HG03520 (cell line): ENCODE measurements around the gene SCN3B.

ENCODE experiments used
- ATAC-seq: cut with Tn5 transposase; IDR thresholded peaks from one replicate; pipeline ENCODE4 v1.9.1; 2021; ENCODE audit warnings: mild to moderate bottlenecking, moderate library complexity; ENCODE audit not compliant: unreplicated experiment

Gene SCN3B

GRCh38 chr11:123659311-123659710 lies 4.9 kb upstream of the SCN3B start:
- no peak for ATAC-seq

GRCh38 chr11:123653827-123654565 lies 428 bp downstream of the SCN3B start:
- no peak for ATAC-seq

- ATAC-seq: no peak
These were observed 969 bp downstream of the SCN3B start for GRCh38 chr11:123653483-123653826.

GRCh38 chr11:123652599-123652998 lies 1.8 kb downstream of the SCN3B start:
- no peak for ATAC-seq

- no peak for ATAC-seq
These were observed 3.5 kb downstream of the SCN3B start for GRCh38 chr11:123650901-123651300.

GRCh38 chr11:123645286-123645975 lies 9.0 kb downstream of the SCN3B start:
- ATAC-seq: no peak

- no peak for ATAC-seq
These were observed 12.0 kb downstream of the SCN3B start for GRCh38 chr11:123642435-123642834.

GRCh38 chr11:123641495-123641840 lies 13.0 kb downstream of the SCN3B start:
- no peak for ATAC-seq

- no peak for ATAC-seq
These were observed 13.5 kb downstream of the SCN3B start for GRCh38 chr11:123640677-123641494.

GRCh38 chr11:123640029-123640428 lies 14.4 kb downstream of the SCN3B start:
- no peak for ATAC-seq

- no peak for ATAC-seq
These were observed 24.3 kb downstream of the SCN3B start for GRCh38 chr11:123630126-123630608.

GRCh38 chr11:123628936-123629683 lies 25.3 kb downstream of the SCN3B start:
- no peak for ATAC-seq

GRCh38 chr11:123624974-123625373 lies 29.4 kb downstream of the SCN3B start:
- no peak for ATAC-seq

GRCh38 chr11:123622576-123622975 lies 31.8 kb downstream of the SCN3B start:
- ATAC-seq: no peak

GRCh38 chr11:123616505-123617198 lies 37.8 kb downstream of the SCN3B start:
- no peak for ATAC-seq

GRCh38 chr11:123611698-123612097 lies 42.7 kb downstream of the SCN3B start:
- no peak for ATAC-seq

- ATAC-seq: no peak
These were observed 45.5 kb downstream of the SCN3B start for GRCh38 chr11:123608945-123609344.

GRCh38 chr11:123608371-123608770 lies 46.1 kb downstream of the SCN3B start:
- no peak for ATAC-seq

GRCh38 chr11:123607781-123608180 lies 46.6 kb downstream of the SCN3B start:
- ATAC-seq: no peak

- ATAC-seq: no peak
These were observed 50.8 kb downstream of the SCN3B start for GRCh38 chr11:123603666-123604065.
